Mucosa of rectum (tissue), 2 donors: Measurements from ENCODE around the gene PDE6B.

ENCODE experiments used
- H3K27ac ChIP-seq, 2 donors: one replicate each; pipeline ENCODE4 v1.7.0; 2013; ENCODE audit warnings: inconsistent platforms in 2 of 2, low read depth in 2 of 2, low read length in 2 of 2
- H3K27me3 ChIP-seq, 2 donors: one replicate each; pipeline ENCODE4 v1.7.0; 2013; ENCODE audit warnings: low read length in 2 of 2; ENCODE audit not compliant: control insufficient read depth in 2 of 2, insufficient read depth in 2 of 2
- H3K36me3 ChIP-seq, 2 donors: one replicate each; pipeline ENCODE4 v1.7.0; 2013; ENCODE audit warnings: low read length in 2 of 2; ENCODE audit not compliant: control insufficient read depth in 2 of 2, insufficient read depth in 2 of 2
- H3K4me1 ChIP-seq, 2 donors: one replicate each; pipeline ENCODE4 v1.7.0; 2013; ENCODE audit warnings: low read length in 2 of 2, mild to moderate bottlenecking in 1 of 2; ENCODE audit not compliant: control insufficient read depth in 2 of 2, insufficient read depth in 2 of 2
- H3K4me3 ChIP-seq, 2 donors: one replicate each; pipeline ENCODE4 v1.7.0; 2013; ENCODE audit warnings: low read length in 2 of 2
- H3K9ac ChIP-seq, 2 donors: one replicate each; pipeline ENCODE4 v1.7.0; 2013; ENCODE audit warnings: low read length in 2 of 2, low read depth in 1 of 2, mild to moderate bottlenecking in 1 of 2
- H3K9me3 ChIP-seq, 2 donors: one replicate each; pipeline ENCODE4 v1.7.0; 2013; ENCODE audit warnings: low read length in 2 of 2; ENCODE audit not compliant: control insufficient read depth in 2 of 2
- donor health status: healthy.
- donor health status: Normal muscosa, but diverticular disease.

Gene PDE6B

DNA sequence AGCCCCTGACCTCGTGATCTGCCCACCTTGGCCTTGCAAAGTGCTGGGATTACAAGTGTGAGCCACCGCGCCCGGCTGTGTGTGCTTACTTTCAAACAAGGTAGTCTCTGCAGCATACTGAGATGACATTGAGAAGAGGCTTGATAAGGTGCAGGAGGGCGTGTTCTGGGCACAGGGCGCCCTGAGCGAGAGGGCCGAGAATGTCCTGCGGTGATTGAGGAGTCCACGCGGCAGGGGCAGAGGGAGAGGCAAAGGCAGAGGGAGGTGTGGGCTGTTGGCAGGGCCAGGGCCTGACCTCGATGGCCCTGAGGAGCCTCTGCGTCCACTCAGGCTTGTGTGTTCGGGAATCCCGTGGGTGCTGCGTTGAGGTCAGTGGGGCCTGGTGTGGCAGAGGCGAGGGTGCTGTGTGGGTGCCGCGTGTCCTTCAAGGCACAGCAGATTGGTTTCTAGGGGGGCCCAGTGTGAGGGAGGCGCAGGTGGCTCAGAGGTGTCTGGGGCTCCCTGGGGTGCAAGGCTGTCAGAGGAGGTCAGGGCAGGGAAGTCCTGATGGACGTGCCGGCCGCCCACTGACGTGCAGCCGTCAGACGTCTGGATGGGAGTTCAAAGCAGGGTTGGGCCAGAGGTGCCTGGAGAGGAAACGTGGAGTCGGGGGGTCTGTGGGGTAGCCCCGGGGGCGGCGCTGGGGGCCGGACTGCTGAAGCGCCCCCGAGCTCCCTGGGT, 92.4 kb downstream of the PDE6B start:
- Histone ChIP-seq H3K4me3 (no peak overlapping the region), H3K9me3 (no peaks in the 10 kb centered on the region), H3K9ac (no peak overlapping the region), H3K27ac (no peak overlapping the region), H3K4me1 (peaks cover 3 to 7% of the 10 kb centered on the region in 2 donors), H3K27me3 (no peaks in the 10 kb centered on the region), H3K36me3 (peaks cover 0 to 8% of the 10 kb centered on the region in 2 donors)

DNA sequence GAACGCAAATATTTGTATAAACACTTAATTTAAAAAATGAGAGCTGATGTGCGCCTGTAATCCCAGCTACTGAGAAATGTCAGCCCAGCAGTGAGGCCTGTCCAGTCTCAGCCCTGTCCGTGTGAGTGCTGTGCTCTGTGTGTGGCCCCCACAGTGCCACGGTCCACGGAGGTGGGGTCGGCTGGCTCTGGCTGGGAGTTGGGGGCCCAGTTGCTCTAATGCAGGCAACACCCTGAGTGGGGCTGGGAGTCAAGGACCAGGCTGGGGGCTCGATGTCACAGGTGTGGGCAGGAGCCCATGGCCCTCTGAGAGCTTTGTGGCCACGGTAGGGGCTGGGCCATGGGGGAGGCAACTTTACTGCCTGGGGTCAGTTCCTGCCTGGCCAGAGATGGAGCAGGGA, 93.1 kb downstream of the PDE6B start:
- H3K4me1 ChIP-seq = peaks cover 3 to 7% of the 10 kb centered on the region in 2 donors
- no peaks in the 10 kb centered on the region for H3K27me3 ChIP-seq
- no peak overlapping the region for H3K9ac ChIP-seq
- H3K27ac ChIP-seq = no peak overlapping the region
- H3K36me3 ChIP-seq = peaks cover 4 to 10% of the 10 kb centered on the region in 2 donors
- no peak overlapping the region for H3K4me3 ChIP-seq
- H3K9me3 ChIP-seq = no peaks in the 10 kb centered on the region
